ENCODE measurements around the gene MED31.

MED31 gene

DNA sequence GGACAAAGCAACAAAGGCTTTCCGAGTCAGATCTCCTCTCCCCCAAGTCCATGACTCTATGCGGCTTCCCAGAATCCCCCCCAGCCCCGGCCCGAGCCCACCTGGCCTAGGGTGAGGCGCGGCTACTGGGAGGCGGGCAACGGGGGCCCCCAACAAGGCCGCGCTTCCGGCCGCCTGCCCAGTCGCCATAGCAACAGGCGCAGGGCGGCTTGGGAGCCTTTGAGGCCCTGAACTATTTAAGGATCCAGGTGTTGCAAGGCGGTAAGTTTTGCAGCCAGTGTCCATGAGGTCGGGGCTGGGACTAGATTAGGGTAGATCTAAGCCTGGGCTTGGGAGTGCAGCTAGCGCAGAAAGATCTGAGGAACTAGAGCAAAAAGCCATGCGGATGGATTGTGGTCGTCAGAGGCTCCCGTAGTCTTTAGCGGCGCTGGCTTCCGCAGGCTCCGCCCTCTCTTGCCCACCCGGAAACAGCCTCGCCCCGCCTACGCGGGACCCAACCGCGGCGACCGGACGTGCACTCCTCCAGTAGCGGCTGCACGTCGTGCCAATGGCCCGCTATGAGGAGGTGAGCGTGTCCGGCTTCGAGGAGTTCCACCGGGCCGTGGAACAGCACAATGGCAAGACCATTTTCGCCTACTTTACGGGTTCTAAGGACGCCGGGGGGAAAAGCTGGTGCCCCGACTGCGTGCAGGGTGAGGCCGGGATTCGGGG is 10.7 kb downstream of the MED31 start, which contains the start of the genes KIAA0753 and TXNDC17:
Gene KIAA0753 (minus strand): TSS at position 176 of the 711 bp plus-strand sequence. CDS start 5,608 bp downstream, outside the sequence.
Gene TXNDC17 (plus strand): TSS at position 525 of the 711 bp plus-strand sequence. CDS start 23 bp downstream, at position 548.
- TF ChIP-seq, protein P1, sequence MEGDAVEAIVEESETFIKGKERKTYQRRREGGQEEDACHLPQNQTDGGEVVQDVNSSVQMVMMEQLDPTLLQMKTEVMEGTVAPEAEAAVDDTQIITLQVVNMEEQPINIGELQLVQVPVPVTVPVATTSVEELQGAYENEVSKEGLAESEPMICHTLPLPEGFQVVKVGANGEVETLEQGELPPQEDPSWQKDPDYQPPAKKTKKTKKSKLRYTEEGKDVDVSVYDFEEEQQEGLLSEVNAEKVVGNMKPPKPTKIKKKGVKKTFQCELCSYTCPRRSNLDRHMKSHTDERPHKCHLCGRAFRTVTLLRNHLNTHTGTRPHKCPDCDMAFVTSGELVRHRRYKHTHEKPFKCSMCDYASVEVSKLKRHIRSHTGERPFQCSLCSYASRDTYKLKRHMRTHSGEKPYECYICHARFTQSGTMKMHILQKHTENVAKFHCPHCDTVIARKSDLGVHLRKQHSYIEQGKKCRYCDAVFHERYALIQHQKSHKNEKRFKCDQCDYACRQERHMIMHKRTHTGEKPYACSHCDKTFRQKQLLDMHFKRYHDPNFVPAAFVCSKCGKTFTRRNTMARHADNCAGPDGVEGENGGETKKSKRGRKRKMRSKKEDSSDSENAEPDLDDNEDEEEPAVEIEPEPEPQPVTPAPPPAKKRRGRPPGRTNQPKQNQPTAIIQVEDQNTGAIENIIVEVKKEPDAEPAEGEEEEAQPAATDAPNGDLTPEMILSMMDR (IDR thresholded peaks at IDR 0.05; ENCODE audit: low read length, missing control alignments), result no peak
- peak within 1 kb of the TSS; percentile 96 for H3K4me3 ChIP-seq (replicated peaks; ENCODE audit: low read depth, low read length)
- peak; percentile 93 for DNase-seq (ENCODE audit: low read depth)

- peak overlapping the region; percentile 96 for H3K4me3 ChIP-seq (replicated peaks; ENCODE audit: low read depth, low read length)
- DNase-seq (ENCODE audit: low read depth), result peak; percentile 45
- TF ChIP-seq, protein P1 (IDR thresholded peaks at IDR 0.05; ENCODE audit: low read length, missing control alignments), result no peak
These were observed 11.5 kb downstream of the MED31 start for GRCh38 chr17:6639586-6640535.

DNA sequence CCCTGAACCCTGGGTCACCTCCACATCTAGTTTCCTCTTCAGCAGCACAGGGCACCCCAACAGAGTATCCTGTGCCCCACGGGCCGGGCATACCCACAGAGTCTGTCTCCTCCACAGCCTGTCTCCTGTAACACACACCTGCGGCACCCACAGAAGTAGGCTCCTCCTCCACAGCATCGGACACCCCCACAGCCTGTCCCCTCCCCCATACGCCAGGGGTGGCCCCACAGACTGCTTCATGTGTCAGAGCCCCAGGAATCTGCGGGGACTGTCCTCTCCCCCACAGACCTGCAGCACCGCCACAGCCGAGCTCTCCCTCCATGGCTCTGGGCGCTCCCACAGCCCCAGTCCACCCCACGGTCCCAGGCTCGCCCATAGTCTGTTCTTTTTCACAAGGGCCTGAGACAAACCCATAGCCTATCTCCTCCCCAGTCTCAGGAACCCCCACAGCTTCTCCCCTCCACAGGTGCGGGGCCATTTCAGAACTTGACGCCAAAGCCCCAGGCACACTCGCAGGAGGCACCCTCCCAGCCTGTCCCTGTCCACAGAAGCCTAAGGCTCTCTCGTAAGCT is 12.3 kb downstream of the MED31 start:
- DNase-seq (ENCODE audit: low read depth), result no peak
- peak overlapping the region; percentile 96 for H3K4me3 ChIP-seq (replicated peaks; ENCODE audit: low read depth, low read length)
- TF ChIP-seq, protein P1 (IDR thresholded peaks at IDR 0.05; ENCODE audit: low read length, missing control alignments), result no peak

- no peak overlapping the region for H3K4me3 ChIP-seq (replicated peaks; ENCODE audit: low read depth, low read length)
- TF ChIP-seq, protein P1 (IDR thresholded peaks at IDR 0.05; ENCODE audit: low read length, missing control alignments), result no peak
- DNase-seq (ENCODE audit: low read depth), result no peak
These were observed 13.1 kb downstream of the MED31 start for GRCh38 chr17:6638046-6638908.

GRCh38 chr17:6637458-6637840 is 14.0 kb downstream of the MED31 start:
- no peak overlapping the region for H3K4me3 ChIP-seq (replicated peaks; ENCODE audit: low read depth, low read length)
- TF ChIP-seq, protein P1 (IDR thresholded peaks at IDR 0.05; ENCODE audit: low read length, missing control alignments), result no peak
- DNase-seq (ENCODE audit: low read depth), result no peak
